GM12875 (cell line): Measurements from ENCODE around the gene C21orf58.

Experiments
- H3K4me3 ChIP-seq: one replicate; pipeline ENCODE4 v1.5.1; 2011; ENCODE audit warnings: low read depth, low read length, control low read depth
- TF ChIP-seq, protein P1 (sequence below): IDR thresholded peaks from 2 replicates; pipeline ENCODE4 v1.5.1; 2011; ENCODE audit warnings: low read depth, mild to moderate bottlenecking, control low read depth, inconsistent platforms, low read length, moderate library complexity, borderline replicate concordance; ENCODE audit not compliant: insufficient read depth

Gene C21orf58

DNA sequence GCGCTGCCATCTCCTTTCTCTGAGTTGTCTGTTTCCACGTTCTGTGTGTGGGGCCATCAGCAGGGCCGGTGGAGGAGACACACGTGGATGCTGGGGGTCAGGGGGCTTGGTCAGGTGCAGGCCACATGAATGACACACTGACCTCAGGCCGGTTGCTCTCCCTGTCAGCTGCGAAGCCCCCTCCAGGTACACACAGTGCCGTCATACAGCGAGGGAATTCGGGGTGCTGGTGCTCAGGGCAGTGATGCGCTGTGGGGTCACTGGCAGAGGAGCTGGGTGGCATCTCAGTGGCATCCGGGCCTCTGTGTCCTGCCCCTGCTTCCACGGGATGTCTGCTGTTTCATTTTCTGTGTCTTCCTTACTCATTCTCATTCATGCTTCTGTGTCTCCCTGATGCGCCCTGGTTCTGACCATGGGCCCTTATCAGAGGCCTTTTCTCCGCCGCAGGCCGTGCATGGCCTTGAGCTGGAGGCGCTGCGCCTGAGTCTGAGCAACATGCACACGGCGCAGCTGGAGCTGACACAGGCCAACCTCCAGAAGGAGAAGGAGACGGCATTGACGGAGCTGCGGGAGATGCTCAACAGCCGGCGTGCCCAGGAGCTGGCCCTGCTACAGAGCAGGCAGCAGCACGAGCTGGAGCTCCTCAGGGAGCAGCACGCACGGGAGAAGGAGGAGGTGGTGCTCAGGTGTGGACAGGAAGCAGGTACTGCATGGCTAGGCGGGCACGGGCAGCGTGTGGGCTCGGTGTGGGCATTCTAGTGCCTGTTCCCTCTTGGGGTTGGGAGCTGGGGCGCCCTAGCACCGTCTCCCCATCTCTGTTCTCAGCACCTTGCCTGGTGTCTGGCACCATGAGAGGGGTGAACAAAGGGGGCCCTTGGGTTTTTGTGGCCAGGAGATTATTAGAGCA is 22.9 kb upstream of the C21orf58 start:
- H3K4me3 ChIP-seq = no peak overlapping the region
- TF ChIP-seq, protein P1, sequence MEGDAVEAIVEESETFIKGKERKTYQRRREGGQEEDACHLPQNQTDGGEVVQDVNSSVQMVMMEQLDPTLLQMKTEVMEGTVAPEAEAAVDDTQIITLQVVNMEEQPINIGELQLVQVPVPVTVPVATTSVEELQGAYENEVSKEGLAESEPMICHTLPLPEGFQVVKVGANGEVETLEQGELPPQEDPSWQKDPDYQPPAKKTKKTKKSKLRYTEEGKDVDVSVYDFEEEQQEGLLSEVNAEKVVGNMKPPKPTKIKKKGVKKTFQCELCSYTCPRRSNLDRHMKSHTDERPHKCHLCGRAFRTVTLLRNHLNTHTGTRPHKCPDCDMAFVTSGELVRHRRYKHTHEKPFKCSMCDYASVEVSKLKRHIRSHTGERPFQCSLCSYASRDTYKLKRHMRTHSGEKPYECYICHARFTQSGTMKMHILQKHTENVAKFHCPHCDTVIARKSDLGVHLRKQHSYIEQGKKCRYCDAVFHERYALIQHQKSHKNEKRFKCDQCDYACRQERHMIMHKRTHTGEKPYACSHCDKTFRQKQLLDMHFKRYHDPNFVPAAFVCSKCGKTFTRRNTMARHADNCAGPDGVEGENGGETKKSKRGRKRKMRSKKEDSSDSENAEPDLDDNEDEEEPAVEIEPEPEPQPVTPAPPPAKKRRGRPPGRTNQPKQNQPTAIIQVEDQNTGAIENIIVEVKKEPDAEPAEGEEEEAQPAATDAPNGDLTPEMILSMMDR = no peak

DNA sequence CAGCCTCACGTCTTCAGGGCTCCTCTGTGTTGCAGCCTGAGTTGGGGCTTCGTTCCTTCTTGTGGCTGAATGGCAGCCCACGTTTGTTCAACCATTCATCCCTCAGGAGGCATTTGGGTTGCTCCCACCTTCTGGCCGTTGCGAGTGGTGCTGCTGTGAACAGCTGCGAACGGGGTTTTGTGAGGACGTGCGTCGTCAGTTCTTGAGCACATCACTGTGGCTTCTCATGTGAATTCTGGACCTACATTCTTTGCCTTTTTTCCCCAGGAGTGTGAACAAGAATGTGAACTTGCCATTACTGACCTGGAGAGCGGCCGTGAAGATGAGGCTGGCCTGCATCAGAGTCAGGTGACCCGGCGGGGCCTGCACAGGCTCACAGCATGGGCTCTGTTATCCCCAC is 22.2 kb upstream of the C21orf58 start:
- TF ChIP-seq, protein P1 = no peak
- no peak overlapping the region for H3K4me3 ChIP-seq

DNA sequence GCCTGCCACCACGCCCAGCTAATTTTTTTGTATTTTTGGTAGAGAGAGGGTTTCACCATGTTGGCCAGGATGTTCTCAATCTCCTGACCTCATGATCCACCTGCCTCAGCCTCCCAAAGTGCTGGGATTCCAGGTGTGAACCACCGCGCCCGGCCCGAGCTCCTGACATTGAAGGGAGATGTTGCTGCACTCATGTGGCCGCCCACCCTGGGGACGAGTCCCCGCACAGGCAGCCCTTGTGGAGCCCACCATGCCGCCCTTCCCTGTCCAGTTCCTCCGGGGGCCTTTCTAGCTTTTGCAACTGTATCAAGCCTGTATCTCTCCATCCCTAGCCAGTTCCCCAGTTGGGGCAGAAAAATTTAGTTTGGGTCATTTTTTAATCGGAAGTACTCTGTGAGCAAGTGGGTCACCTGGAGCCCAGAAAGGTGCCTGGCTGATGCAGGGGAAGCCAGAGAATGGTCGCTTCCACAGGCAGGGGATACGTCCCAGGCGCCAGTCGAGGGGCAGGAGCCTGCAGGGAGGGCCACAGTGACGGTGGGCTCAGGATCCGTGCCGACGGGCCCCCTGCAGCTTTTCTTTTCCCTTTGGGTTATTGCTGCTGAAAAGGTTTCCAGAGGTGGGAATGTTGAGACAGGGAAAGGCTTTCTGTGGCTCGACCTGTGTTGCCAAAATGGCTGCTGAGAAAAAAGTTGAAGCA is 20.7 kb upstream of the C21orf58 start:
- TF ChIP-seq, protein P1 = no peak
- H3K4me3 ChIP-seq = no peak overlapping the region

- TF ChIP-seq, protein P1 = no peak
- H3K4me3 ChIP-seq = no peak overlapping the region
Measured at GRCh38 chr21:46340998-46341397, 17.3 kb upstream of the C21orf58 start.

GRCh38 chr21:46336603-46337002 is 12.9 kb upstream of the C21orf58 start:
- TF ChIP-seq, protein P1 = no peak
- H3K4me3 ChIP-seq = no peak overlapping the region

DNA sequence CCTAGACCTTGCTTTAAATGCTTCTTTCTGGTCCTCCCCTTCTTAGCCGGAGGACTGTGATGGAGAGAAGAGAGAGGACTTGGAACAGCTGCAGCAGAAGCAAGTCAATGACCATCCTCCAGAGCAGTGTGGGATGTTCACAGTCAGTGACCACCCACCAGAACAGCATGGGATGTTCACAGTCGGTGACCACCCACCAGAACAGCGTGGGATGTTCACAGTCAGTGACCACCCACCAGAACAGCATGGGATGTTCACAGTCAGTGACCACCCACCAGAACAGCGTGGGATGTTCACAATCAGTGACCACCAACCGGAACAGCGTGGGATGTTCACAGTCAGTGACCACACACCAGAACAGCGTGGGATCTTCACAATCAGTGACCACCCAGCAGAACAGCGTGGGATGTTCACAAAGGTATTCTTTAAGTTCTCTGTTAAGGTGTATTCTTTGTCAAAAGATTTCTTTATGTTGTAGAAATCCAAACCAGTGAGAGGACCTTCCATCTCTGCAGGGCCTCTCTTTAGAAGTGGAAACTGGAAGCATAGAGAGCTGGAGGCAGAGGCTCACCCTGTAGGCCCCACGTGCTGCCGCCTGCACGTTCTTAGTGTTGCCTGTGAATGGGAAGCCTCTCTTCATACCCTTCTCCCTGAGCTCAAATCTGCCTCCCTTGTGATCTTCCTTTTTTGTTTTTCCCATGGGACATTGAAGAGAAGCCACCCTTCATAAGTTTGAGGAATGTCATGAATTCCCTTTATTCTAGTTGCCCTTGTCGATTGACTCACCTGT is 10.9 kb upstream of the C21orf58 start:
- H3K4me3 ChIP-seq = no peak overlapping the region
- TF ChIP-seq, protein P1 = no peak
